GM08714 (cell line): ENCODE measurements around the gene UBA52.

ENCODE experiments used
- H3K4me3 ChIP-seq: fragments of 200-500 bp; sonication (Bioruptor generic); 2 replicates; pipeline ENCODE4 v1.5.1; 2014; ENCODE audit warnings: mild to moderate bottlenecking, low read length, inconsistent platforms
- ZNF274 ChIP-seq: IDR thresholded peaks from 2 replicates; pipeline ENCODE4 v1.6.1; 2012; ENCODE audit warnings: mild to moderate bottlenecking, low read depth, low read length

UBA52 gene

GRCh38 chr19:18612772-18613588, 41.3 kb downstream of the UBA52 start, which contains the start of gene TMEM59L:
Gene TMEM59L, plus strand, starts transcription at chr19:18612870. Its CDS starts 89 bp downstream, at chr19:18612959.
- no peak within 1 kb of the TSS for H3K4me3 ChIP-seq
- TF ChIP-seq ZNF274 = no peak

- no peak for TF ChIP-seq ZNF274
- H3K4me3 ChIP-seq = no peak overlapping the region
Measured at GRCh38 chr19:18613589-18614234, 42.1 kb downstream of the UBA52 start.

- no peak overlapping the region for H3K4me3 ChIP-seq
Measured at GRCh38 chr19:18616023-18616422, 44.4 kb downstream of the UBA52 start.

GRCh38 chr19:18617562-18617961, 45.9 kb downstream of the UBA52 start:
- no peak for TF ChIP-seq ZNF274
- H3K4me3 ChIP-seq = no peak overlapping the region

More at GRCh38 chr19:18616023-18616422, 44.4 kb downstream of the UBA52 start:
- no peak for TF ChIP-seq ZNF274

GRCh38 chr19:18618236-18618635, 46.6 kb downstream of the UBA52 start:
- no peak overlapping the region for H3K4me3 ChIP-seq
- no peak for TF ChIP-seq ZNF274

GRCh38 chr19:18620311-18620710, 48.7 kb downstream of the UBA52 start:
- TF ChIP-seq ZNF274 = no peak
- no peak overlapping the region for H3K4me3 ChIP-seq

- TF ChIP-seq ZNF274 = no peak
- H3K4me3 ChIP-seq = no peak overlapping the region
Measured at GRCh38 chr19:18620902-18621301, 49.2 kb downstream of the UBA52 start.

- no peak overlapping the region for H3K4me3 ChIP-seq
- TF ChIP-seq ZNF274 = no peak
Measured at GRCh38 chr19:18626906-18627305, 55.2 kb downstream of the UBA52 start.
